K562 (cell line): Measurements from ENCODE around the gene CIAO2A. TPM values are rescaled to one million over a fixed set of nuclear protein-coding genes. Genes with fewer than 3 reads are reported as not detected.

Experiments used
- ATAC-seq: fragments of 200-7000 bp; cut with Tn5 transposase; 3 replicates; pipeline ENCODE4 v1.9.1; 2020; ENCODE audit warnings: moderate library complexity
- BruUV-seq: library from RNA; stranded (reverse); fragments of 400-500 nt; replicated peaks from 2 replicates; lab custom pipeline; 2021; lab: Mats Ljungman, UMichigan
- CTCF ChIA-PET: fragments of 300-600 bp; formaldehyde crosslinking; extraction: SDS; loops from one replicate; lab custom pipeline; 2021; ENCODE audit warnings: low intra/inter-chr PET ratio; lab: Yijun Ruan, JAX
- POLR2A ChIA-PET: fragments of 300-600, 350-650 bp; sonication (Branson Sonifier 250); formaldehyde crosslinking; extraction: SDS; loops from one replicate; lab custom pipeline; 2021; ENCODE audit warnings: antibody characterized with exemption, inconsistent platforms; lab: Yijun Ruan, JAX
- DNase-seq, 4 experiments: peaks; one replicate each; pipeline versions ENCODE4 v3.0.0 to v3.0.0-alpha.2; 2011 to 2018; ENCODE audit warnings: low spot score in 3 of 4, mixed read lengths in 3 of 4; ENCODE audit errors: extremely low read depth in 1 of 4
- FAIRE-seq: peaks from 2 replicates; lab custom pipeline; 2011; peaks lifted over from hg19 to GRCh38; lab: Jason Lieb, UNC
- H2AFZ ChIP-seq: 2 replicates; pipeline ENCODE4 v1.6.0; 2011; ENCODE audit warnings: low read depth, low read length, control low read depth, inconsistent platforms
- H3K27ac ChIP-seq: fragments of 200-600 bp; 3 replicates; pipeline ENCODE4 v1.8.0; 2011; ENCODE audit warnings: low read depth, mild to moderate bottlenecking, control low read depth, inconsistent platforms, low read length, moderate library complexity, mixed read lengths; ENCODE audit errors: extremely low read depth
- H3K27me3 ChIP-seq, 2 experiments: fragments of 300-600 bp in 1 of 2; 2 replicates in 1 of 2; 3 replicates in 1 of 2; pipeline versions ENCODE4 v1.6.0 to v1.8.0; 2011; ENCODE audit warnings: inconsistent platforms in 2 of 2, low read length in 2 of 2, mild to moderate bottlenecking in 1 of 2, mixed read lengths in 1 of 2, moderate library complexity in 1 of 2; ENCODE audit not compliant: control insufficient read depth in 2 of 2, insufficient read depth in 2 of 2
- H3K36me3 ChIP-seq: fragments of 300-600 bp; 3 replicates; pipeline ENCODE4 v1.8.0; 2011; ENCODE audit warnings: mild to moderate bottlenecking, low read length, inconsistent platforms; ENCODE audit not compliant: control insufficient read depth, insufficient read depth
- H3K4me1 ChIP-seq, 2 experiments: fragments of 200-600 bp in 1 of 2; replicated peaks in 1 of 2; 2 replicates in 1 of 2; 3 replicates in 1 of 2; pipeline versions ENCODE4 v1.5.1 to v1.8.0; 2011; ENCODE audit warnings: inconsistent platforms in 2 of 2, low read length in 2 of 2, mild to moderate bottlenecking in 1 of 2, mixed read lengths in 1 of 2, moderate library complexity in 1 of 2; ENCODE audit not compliant: control insufficient read depth in 2 of 2, insufficient read depth in 2 of 2
- H3K4me2 ChIP-seq: 2 replicates; pipeline ENCODE4 v1.6.1; 2011; ENCODE audit warnings: low read length, control low read depth, inconsistent platforms, mixed read lengths; ENCODE audit not compliant: insufficient read depth
- H3K4me3 ChIP-seq: fragments of 200-600 bp; sonication (generic), shearing (Covaris generic); 2 replicates; pipeline ENCODE4 v1.5.1; 2016; ENCODE audit warnings: control low read depth, inconsistent platforms
- H3K79me2 ChIP-seq: fragments of 200-600 bp; 3 replicates; pipeline ENCODE4 v1.8.0; 2011; ENCODE audit warnings: low read length, inconsistent platforms; ENCODE audit not compliant: control insufficient read depth, insufficient read depth
- H3K9ac ChIP-seq, 2 experiments: 2 replicates each; pipeline versions ENCODE4 v1.6.0 to v1.6.1; 2011; ENCODE audit warnings: low read depth in 2 of 2, low read length in 2 of 2, control low read depth in 1 of 2, inconsistent platforms in 1 of 2, mild to moderate bottlenecking in 1 of 2, mixed read lengths in 1 of 2; ENCODE audit not compliant: insufficient read depth in 1 of 2
- H3K9me1 ChIP-seq: one replicate; pipeline ENCODE4 v1.6.0; 2011; ENCODE audit warnings: inconsistent platforms, mild to moderate bottlenecking, low read length, moderate library complexity; ENCODE audit not compliant: control insufficient read depth, insufficient read depth
- H3K9me3 ChIP-seq: replicated peaks from 2 replicates; pipeline ENCODE4 v1.5.1; 2011; ENCODE audit warnings: low read depth, low read length, inconsistent platforms; ENCODE audit not compliant: control insufficient read depth, insufficient read depth
- H4K20me1 ChIP-seq: replicated peaks from 2 replicates; pipeline ENCODE4 v1.6.1; 2011; ENCODE audit warnings: low read length, inconsistent platforms, mixed read lengths; ENCODE audit not compliant: control insufficient read depth, insufficient read depth
- ZNF175 ChIP-seq: fragments of 200-800 bp; sonication (Bioruptor generic); IDR thresholded peaks from 2 replicates; pipeline ENCODE4 v1.6.1; 2016; ENCODE audit warnings: low read depth, mild to moderate bottlenecking, missing genetic modification characterization, missing compliant biosample characterization
- ZNF253 ChIP-seq: fragments of 250-450 bp; sonication (Bioruptor Pico); conservative IDR thresholded peaks from 2 replicates; pipeline ENCODE4 v1.6.1; 2021; ENCODE audit warnings: mild to moderate bottlenecking
- ZNF41 ChIP-seq: fragments of 250-450 bp; sonication (Bioruptor Pico); conservative IDR thresholded peaks from 2 replicates; pipeline ENCODE4 v1.4.0; 2020; ENCODE audit warnings: mild to moderate bottlenecking
- ZNF436 ChIP-seq: fragments of 250-450, 450-650 bp; sonication (Bioruptor Pico); formaldehyde crosslinking; IDR thresholded peaks from 2 replicates; pipeline ENCODE4 v1.7.0; 2020; ENCODE audit warnings: mild to moderate bottlenecking
- WGBS: fragments of 100-300 bp; shearing (Covaris generic); methylation state at CpG from one replicate; pipeline ENCODE4 v1.1.6; 2016; ENCODE audit warnings: low coverage, mixed read lengths; ENCODE audit not compliant: insufficient coverage; ENCODE audit errors: missing lambda C conversion rate; 5-methylcytosine and 5-hydroxymethylcytosine counted together
- in situ Hi-C: fragments of 300-500 bp; cut with MboI; formaldehyde crosslinking; loops from 4 replicates; pipeline ENCODE4 v1.15.0; 2018; ENCODE audit warnings: inconsistent platforms, mixed read lengths
- intact Hi-C: fragments of 100-400 bp; cut with micrococcal nuclease; formaldehyde crosslinking; loops from 2 replicates; pipeline ENCODE4 v1.14.2; 2022
- polyA plus RNA-seq, 8 experiments: library from polyadenylated mRNA; depleted of rRNA in 4 of 8; stranded (reverse) in 5 of 8; unstranded in 3 of 8; fragments of >200 nt; fragmentation: Nextera tagmentation in 2 of 8; fragmentation: Illumina TruSeq in 1 of 8; extraction: Ambion mirVana in 2 of 8; extraction: Trizol in 1 of 8; gene quantifications; 2 replicates each; pipeline versions ENCODE4 v1.2.1 to v1.2.3, GENCODE V29; 2011 to 2014; ENCODE audit warnings: inconsistent platforms in 1 of 8, missing spikeins in 1 of 8
- total RNA-seq, 7 experiments: library from RNA; depleted of rRNA in 6 of 7; stranded (reverse); fragments of >200 nt in 6 of 7; fragmentation: Illumina TruSeq in 2 of 7; extraction: Trizol in 2 of 7; gene quantifications; 2 replicates each; pipeline versions ENCODE4 v1.2.1 to v1.2.3, GENCODE V29; 2011 to 2021; ENCODE audit warnings: low replicate concordance in 1 of 7
- TF ChIP-seq, protein P1 (sequence below): fragments of 450-650 bp; IDR thresholded peaks from 2 replicates; pipeline ENCODE4 v1.6.1; 2017; ENCODE audit warnings: antibody characterized with exemption
- TF ChIP-seq, protein P2 (sequence below): fragments of 450-650 bp; IDR thresholded peaks from 2 replicates; pipeline ENCODE4 v1.6.1; 2017; ENCODE audit warnings: antibody characterized with exemption, mild to moderate bottlenecking
- TF ChIP-seq, protein P3 (sequence below): fragments of 450-650 bp; conservative IDR thresholded peaks from 2 replicates; pipeline ENCODE4 v1.6.1; 2016; ENCODE audit warnings: missing genetic modification characterization, low read depth, mild to moderate bottlenecking, control low read depth, missing compliant biosample characterization

The CIAO2A gene
- total and polyA plus RNA-seq, 9 of the 15 experiments (the other 6 are each of a cell fraction or from before 2014, with no cell fraction given) = 161 to 429 (median 313) TPM

DNA sequence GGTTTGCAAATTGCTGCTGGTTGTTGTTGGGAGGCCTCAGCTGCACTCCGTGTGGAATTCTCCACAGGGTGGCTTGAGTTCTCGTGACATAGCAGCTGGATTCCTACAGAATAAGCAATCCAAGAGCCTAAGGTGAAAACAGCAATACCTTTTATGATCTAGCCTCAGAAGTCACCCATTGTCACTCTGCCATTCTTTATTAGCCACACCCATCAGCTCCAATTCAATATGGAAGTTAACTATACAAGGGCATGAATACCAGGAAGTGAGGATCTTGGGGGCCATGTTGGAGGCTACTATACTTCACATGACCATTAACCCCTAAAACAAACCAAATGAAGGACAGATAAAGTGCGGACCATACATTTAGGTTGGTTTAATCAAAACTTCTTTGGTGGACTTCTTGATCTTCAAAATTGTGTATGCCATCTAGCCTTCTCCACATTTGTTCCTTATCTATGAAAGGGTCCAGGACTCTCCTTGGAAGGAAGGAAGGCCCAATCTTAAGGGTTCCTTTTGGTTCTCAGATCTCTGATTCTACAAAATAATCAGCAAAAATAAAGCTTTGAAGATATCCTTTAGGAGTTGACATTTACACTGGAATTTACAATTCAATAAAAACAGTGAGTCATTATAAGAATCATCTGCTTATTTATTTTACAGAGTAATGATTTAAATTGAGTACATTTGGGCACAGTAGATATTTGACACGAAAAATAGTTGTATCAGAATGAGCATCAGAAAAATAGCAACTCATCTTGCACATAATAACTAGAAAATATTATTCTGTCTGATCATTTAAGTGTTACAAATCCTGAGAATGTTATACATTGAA is 21.5 kb downstream of the CIAO2A start:
- no peaks in the 10 kb centered on the region for H3K9me1 ChIP-seq
- peaks cover 58% of the 10 kb centered on the region for H3K36me3 ChIP-seq
- no peak overlapping the region for H3K4me3 ChIP-seq
- ATAC-seq (no peak), DNase-seq (peak in 1 of 4 experiments; percentile 3), FAIRE-seq (no peak)
- POLR2A ChIA-PET = interaction anchor here (1.0 to 2.3 kb wide), 6 partner anchors 9 to 474 kb away, joined by 3 to 11 read pairs (median 6); partner anchors contain the start of gene CIAO2A
- CTCF ChIA-PET = no interaction called here
- H3K27me3 ChIP-seq = no peaks in the 10 kb centered on the region
- no peak overlapping the region for H2AFZ ChIP-seq
- H3K9ac ChIP-seq = 0 out of 4 replicates have a peak overlapping the region, but pooled peaks of 1 of the 2 experiments have one; percentile 10
- BruUV-seq = no TSS peak
- H3K4me1 ChIP-seq = peaks cover 3 to 29% of the 10 kb centered on the region in 2 experiments; a peak in 4 of 5 replicates
- peaks cover 5% of the 10 kb centered on the region; the same call in 1 of the 2 replicates for H4K20me1 ChIP-seq
- no peaks in the 10 kb centered on the region for H3K9me3 ChIP-seq
- WGBS = 80% methylated on average over 4 of the region's 4 CpGs
- intact Hi-C loops (no loop called here), in situ Hi-C loops (loop anchor here (25.0 kb wide), 2 partner anchors 610 to 785 kb away; partner anchors contain the start of gene APH1B)
- peak overlapping the region; percentile 66; the same call in 2 of the 3 replicates for H3K27ac ChIP-seq
- H3K79me2 ChIP-seq = peaks cover 8% of the 10 kb centered on the region; the same call in 2 of the 3 replicates
- 0 out of 2 replicates have a peak overlapping the region, but pooled peaks have one; percentile 10 for H3K4me2 ChIP-seq
- TF ChIP-seq ZNF175 (CRISPR knock-in tag) (0 out of 2 replicates have a peak, but pooled peaks have one; percentile 51), ZNF436 (CRISPR knock-in tag) (no peak), ZNF41 (CRISPR knock-in tag) (no peak), ZNF253 (CRISPR knock-in tag) (no peak)
- TF ChIP-seq, protein P1, sequence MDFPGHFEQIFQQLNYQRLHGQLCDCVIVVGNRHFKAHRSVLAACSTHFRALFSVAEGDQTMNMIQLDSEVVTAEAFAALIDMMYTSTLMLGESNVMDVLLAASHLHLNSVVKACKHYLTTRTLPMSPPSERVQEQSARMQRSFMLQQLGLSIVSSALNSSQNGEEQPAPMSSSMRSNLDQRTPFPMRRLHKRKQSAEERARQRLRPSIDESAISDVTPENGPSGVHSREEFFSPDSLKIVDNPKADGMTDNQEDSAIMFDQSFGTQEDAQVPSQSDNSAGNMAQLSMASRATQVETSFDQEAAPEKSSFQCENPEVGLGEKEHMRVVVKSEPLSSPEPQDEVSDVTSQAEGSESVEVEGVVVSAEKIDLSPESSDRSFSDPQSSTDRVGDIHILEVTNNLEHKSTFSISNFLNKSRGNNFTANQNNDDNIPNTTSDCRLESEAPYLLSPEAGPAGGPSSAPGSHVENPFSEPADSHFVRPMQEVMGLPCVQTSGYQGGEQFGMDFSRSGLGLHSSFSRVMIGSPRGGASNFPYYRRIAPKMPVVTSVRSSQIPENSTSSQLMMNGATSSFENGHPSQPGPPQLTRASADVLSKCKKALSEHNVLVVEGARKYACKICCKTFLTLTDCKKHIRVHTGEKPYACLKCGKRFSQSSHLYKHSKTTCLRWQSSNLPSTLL = no peak
- TF ChIP-seq, protein P2, sequence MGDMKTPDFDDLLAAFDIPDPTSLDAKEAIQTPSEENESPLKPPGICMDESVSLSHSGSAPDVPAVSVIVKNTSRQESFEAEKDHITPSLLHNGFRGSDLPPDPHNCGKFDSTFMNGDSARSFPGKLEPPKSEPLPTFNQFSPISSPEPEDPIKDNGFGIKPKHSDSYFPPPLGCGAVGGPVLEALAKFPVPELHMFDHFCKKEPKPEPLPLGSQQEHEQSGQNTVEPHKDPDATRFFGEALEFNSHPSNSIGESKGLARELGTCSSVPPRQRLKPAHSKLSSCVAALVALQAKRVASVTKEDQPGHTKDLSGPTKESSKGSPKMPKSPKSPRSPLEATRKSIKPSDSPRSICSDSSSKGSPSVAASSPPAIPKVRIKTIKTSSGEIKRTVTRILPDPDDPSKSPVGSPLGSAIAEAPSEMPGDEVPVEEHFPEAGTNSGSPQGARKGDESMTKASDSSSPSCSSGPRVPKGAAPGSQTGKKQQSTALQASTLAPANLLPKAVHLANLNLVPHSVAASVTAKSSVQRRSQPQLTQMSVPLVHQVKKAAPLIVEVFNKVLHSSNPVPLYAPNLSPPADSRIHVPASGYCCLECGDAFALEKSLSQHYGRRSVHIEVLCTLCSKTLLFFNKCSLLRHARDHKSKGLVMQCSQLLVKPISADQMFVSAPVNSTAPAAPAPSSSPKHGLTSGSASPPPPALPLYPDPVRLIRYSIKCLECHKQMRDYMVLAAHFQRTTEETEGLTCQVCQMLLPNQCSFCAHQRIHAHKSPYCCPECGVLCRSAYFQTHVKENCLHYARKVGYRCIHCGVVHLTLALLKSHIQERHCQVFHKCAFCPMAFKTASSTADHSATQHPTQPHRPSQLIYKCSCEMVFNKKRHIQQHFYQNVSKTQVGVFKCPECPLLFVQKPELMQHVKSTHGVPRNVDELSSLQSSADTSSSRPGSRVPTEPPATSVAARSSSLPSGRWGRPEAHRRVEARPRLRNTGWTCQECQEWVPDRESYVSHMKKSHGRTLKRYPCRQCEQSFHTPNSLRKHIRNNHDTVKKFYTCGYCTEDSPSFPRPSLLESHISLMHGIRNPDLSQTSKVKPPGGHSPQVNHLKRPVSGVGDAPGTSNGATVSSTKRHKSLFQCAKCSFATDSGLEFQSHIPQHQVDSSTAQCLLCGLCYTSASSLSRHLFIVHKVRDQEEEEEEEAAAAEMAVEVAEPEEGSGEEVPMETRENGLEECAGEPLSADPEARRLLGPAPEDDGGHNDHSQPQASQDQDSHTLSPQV = peak; percentile 53; the same call in 1 of the 2 replicates
- TF ChIP-seq, protein P3, sequence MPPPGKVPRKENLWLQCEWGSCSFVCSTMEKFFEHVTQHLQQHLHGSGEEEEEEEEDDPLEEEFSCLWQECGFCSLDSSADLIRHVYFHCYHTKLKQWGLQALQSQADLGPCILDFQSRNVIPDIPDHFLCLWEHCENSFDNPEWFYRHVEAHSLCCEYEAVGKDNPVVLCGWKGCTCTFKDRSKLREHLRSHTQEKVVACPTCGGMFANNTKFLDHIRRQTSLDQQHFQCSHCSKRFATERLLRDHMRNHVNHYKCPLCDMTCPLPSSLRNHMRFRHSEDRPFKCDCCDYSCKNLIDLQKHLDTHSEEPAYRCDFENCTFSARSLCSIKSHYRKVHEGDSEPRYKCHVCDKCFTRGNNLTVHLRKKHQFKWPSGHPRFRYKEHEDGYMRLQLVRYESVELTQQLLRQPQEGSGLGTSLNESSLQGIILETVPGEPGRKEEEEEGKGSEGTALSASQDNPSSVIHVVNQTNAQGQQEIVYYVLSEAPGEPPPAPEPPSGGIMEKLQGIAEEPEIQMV = 0 out of 2 replicates have a peak, but pooled peaks have one; percentile 16
